Loucy (cell line): Measurements from ENCODE around the gene TJP2.

ENCODE experiments used
- EZH2phosphoT487 ChIP-seq: fragments of 200-600 bp; IDR thresholded peaks from 2 replicates; pipeline ENCODE4 v1.6.1; 2018; ENCODE audit warnings: antibody characterized with exemption, mild to moderate bottlenecking, moderate library complexity, borderline replicate concordance
- TF ChIP-seq, protein P1 (sequence below): fragments of 200-600 bp; sonication (generic); conservative IDR thresholded peaks from 2 replicates; pipeline ENCODE4 v1.5.1; 2014; ENCODE audit warnings: mild to moderate bottlenecking, antibody characterized with exemption, low read length

DNA sequence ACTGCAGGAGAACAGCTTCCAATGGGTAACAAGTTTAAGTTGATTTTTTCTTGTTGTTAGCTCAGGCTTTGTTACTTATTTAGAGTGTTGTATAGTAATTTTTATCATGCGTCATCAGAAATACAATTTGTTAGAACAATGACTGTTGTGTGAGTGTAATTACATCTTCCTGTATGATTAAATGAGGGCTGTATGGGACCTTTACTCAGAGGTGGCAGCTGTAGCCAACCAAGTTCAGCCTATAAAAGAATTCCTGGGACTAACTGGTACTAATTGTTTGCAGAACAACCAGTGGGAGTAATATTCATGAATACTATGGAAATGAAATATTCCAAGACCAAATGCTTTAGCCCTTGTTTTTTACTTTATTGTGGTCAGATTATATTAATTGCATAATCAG is 30.8 kb upstream of the TJP2 start:
- TF ChIP-seq, protein P1, sequence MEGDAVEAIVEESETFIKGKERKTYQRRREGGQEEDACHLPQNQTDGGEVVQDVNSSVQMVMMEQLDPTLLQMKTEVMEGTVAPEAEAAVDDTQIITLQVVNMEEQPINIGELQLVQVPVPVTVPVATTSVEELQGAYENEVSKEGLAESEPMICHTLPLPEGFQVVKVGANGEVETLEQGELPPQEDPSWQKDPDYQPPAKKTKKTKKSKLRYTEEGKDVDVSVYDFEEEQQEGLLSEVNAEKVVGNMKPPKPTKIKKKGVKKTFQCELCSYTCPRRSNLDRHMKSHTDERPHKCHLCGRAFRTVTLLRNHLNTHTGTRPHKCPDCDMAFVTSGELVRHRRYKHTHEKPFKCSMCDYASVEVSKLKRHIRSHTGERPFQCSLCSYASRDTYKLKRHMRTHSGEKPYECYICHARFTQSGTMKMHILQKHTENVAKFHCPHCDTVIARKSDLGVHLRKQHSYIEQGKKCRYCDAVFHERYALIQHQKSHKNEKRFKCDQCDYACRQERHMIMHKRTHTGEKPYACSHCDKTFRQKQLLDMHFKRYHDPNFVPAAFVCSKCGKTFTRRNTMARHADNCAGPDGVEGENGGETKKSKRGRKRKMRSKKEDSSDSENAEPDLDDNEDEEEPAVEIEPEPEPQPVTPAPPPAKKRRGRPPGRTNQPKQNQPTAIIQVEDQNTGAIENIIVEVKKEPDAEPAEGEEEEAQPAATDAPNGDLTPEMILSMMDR, result no peak
- TF ChIP-seq EZH2phosphoT487, result no peak
